Breast epithelium (tissue), 3 donors: ENCODE results near the gene ZSWIM6.

Experiments used
- POLR2A ChIP-seq: fragments of 450-650 bp; IDR thresholded peaks from one replicate; pipeline ENCODE4 v1.6.1; 2016; ENCODE audit warnings: antibody characterized with exemption, mild to moderate bottlenecking, moderate library complexity
- POLR2AphosphoS5 ChIP-seq, 3 donors: sonication (generic); formaldehyde crosslinking; IDR thresholded peaks; one replicate each; pipeline ENCODE4 v1.6.1; 2017; ENCODE audit warnings: antibody characterized with exemption in 3 of 3
- TF ChIP-seq, protein P1 (sequence below), 3 donors: fragments of 450-650 bp; IDR thresholded peaks; one replicate each; pipeline ENCODE4 v1.5.1; 2016 to 2017; ENCODE audit warnings: antibody characterized with exemption in 3 of 3, mild to moderate bottlenecking in 3 of 3, moderate library complexity in 3 of 3

DNA sequence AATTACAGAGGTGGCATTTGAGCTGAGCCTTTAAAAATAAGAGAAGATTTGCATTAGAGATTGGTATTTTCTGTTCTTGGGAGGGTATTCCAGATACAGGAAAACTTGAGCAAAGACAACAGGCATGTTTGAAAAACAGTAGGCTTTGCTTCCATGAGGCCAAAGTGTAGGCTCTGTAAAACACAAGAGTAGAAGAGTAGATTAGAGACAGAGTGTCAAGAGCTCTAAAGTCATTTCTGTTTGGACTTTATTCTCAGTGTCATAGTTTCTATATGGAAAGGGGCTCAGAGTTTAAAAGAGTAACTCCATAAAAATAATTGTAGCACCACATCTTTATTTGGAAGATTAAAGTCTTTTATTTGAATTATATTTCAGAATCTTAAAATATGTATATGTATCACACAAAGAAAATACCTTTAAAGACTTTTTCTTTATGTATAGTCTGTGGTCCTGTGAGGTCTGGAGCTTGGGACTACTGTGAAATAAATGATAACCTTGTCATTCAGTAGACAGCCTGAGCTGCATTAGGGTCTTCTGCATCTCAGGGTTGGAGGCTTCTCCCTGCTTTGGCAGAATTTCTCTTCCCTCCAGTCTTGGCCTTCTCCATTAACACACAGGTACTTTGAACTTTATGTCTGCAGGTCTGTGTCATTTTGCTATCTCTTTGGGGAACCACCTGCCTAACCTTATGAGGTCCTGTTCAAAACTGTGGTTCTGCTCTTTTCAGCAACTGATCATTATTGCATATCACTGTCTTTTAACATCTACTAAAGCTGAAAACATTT is 73.6 kb downstream of the ZSWIM6 start:
- TF ChIP-seq, protein P1, sequence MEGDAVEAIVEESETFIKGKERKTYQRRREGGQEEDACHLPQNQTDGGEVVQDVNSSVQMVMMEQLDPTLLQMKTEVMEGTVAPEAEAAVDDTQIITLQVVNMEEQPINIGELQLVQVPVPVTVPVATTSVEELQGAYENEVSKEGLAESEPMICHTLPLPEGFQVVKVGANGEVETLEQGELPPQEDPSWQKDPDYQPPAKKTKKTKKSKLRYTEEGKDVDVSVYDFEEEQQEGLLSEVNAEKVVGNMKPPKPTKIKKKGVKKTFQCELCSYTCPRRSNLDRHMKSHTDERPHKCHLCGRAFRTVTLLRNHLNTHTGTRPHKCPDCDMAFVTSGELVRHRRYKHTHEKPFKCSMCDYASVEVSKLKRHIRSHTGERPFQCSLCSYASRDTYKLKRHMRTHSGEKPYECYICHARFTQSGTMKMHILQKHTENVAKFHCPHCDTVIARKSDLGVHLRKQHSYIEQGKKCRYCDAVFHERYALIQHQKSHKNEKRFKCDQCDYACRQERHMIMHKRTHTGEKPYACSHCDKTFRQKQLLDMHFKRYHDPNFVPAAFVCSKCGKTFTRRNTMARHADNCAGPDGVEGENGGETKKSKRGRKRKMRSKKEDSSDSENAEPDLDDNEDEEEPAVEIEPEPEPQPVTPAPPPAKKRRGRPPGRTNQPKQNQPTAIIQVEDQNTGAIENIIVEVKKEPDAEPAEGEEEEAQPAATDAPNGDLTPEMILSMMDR (IDR thresholded peaks at IDR 0.05): no peak
- TF ChIP-seq POLR2A (no peak), POLR2AphosphoS5 (IDR thresholded peaks at IDR 0.05) (no peak)
